Skin epidermis (tissue), 12 donors: ENCODE measurements around the gene TP53I13.

Experiments
- H3K27ac ChIP-seq, 21 experiments: fragments of 200-600 bp; sonication (generic) in 11 of 21; one replicate each; pipeline ENCODE4 v1.5.0; 2020; ENCODE audit warnings: mild to moderate bottlenecking in 3 of 21, inconsistent platforms in 2 of 21, moderate library complexity in 2 of 21
- H3K4me3 ChIP-seq, 7 experiments: fragments of 200-600 bp; sonication (generic) in 2 of 7; one replicate each; pipeline ENCODE4 v1.5.0; 2020; ENCODE audit warnings: inconsistent platforms in 2 of 7, mild to moderate bottlenecking in 2 of 7, moderate library complexity in 1 of 7

TP53I13 gene

GRCh38 chr17:29566473-29567303 is 1.8 kb upstream of the TP53I13 start, which contains the start of gene ABHD15:
Gene ABHD15 (minus strand): TSS chr17:29567037. CDS start chr17:29566966, 71 bp downstream.
- Histone ChIP-seq H3K27ac (peak within 1 kb of the TSS; percentile 27 to 92 (median 80)), H3K4me3 (peak within 1 kb of the TSS; percentile 41 to 77 (median 66))

GRCh38 chr17:29567304-29567553 is 1.3 kb upstream of the TP53I13 start:
- Histone ChIP-seq H3K27ac (peak overlapping the region; percentile 27 to 92 (median 80)), H3K4me3 (peak overlapping the region; percentile 41 to 77 (median 66))

GRCh38 chr17:29567554-29568330 is 759 bp upstream of the TP53I13 start:
- peak overlapping the region; percentile 27 to 92 (median 80) for H3K27ac ChIP-seq

DNA sequence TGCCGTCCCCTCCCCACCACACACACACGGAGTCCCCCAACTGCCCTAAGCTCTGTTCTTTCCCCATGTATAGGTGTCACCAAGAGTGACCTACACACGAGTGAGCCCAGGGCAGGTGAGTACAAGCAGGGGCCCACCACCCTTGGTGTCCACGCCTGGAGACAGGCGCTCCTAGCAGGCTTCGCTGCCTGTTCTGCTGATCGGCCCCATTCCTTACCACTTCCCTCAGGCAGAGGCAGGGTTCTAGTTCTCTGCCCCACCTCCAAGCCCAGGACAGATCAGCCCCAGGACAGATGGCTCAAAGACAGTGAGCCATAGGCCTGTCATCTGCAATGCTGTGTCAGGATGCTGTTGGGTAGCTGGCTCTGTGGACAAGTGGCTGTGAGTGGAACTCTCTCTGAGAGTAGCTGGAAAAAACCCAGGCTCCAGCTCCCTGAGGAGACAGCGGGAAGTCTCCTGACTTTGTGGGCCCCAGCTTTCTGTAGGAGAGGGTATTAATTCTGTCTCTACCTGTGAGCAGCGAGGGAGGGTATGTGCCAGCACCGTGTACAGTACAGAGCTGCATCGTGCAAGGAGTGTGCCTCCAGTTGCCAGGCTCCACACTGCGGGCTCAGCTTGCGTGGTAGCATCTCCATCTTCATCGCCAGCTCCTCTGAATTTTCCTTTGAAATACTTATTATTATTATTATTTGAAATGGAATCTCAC is 897 bp downstream of the TP53I13 start:
- Histone ChIP-seq H3K4me3 (peak overlapping the region; percentile 41 to 77 (median 66)), H3K27ac (peak overlapping the region in 20 of 21 experiments; percentile 26 to 92 (median 82))

More at GRCh38 chr17:29567554-29568330, 759 bp upstream of the TP53I13 start:
- H3K4me3 ChIP-seq, result peak overlapping the region; percentile 41 to 77 (median 66)

- H3K27ac ChIP-seq, result no peak overlapping the region
- H3K4me3 ChIP-seq, result no peak overlapping the region
These were observed 2.0 kb downstream of the TP53I13 start for GRCh38 chr17:29570521-29570920.

DNA sequence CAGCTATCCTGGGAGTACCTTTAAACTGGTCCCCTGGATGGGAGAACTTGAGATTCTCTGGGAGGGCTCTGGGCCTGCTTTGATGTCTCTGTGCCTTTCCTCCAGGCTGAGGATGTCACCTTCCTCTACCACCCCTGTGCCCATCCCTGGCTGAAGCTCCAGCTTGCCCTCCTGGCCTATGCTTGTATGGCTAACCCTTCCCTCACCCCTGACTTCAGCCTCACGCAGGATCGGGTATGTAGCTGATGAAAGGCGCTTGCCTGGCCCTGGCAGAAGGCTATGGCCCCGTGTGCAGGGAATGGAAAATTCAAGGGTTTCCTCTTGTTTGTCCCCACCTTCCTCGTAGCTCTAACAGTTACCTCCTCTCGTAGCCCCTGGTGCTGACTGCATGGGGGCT is 3.0 kb downstream of the TP53I13 start:
- H3K4me3 ChIP-seq, result no peak overlapping the region
- H3K27ac ChIP-seq, result peak overlapping the region in 3 of 21 experiments; percentile 29 to 68 (median 60)

DNA sequence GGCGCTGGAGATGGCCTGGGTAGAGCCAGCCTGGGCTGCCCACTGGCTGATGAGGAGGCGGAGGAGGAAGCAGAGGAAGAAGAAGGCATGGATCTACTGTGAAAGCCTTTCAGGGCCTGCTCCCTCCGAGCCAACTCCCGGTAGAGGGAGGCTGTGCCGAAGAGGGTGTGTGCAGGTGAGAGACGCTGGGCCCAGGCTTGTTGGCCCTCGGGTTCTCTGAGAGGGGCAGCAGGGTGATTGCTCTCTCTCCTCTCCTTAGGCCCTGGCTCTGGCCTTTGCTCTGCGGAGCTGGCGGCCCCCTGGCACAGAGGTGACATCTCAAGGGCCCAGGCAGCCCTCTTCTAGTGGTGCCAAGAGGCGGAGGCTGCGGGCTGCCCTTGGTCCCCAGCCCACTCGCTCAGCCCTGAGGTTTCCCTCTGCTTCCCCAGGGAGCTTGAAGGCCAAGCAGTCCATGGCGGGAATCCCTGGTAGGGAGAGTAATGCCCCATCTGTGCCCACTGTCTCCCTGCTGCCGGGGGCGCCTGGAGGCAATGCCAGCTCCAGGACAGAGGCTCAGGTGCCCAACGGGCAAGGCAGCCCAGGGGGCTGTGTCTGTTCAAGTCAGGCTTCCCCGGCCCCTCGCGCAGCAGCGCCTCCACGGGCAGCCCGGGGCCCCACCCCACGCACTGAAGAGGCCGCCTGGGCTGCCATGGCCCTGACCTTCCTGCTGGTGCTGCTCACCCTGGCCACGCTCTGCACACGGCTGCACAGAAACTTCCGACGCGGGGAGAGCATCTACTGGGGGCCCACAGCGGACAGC is 3.6 kb downstream of the TP53I13 start:
- peak overlapping the region in 16 of 21 experiments; percentile 6 to 68 (median 38) for H3K27ac ChIP-seq
- H3K4me3 ChIP-seq, result peak overlapping the region in 5 of 7 experiments; percentile 6 to 25 (median 22)

DNA sequence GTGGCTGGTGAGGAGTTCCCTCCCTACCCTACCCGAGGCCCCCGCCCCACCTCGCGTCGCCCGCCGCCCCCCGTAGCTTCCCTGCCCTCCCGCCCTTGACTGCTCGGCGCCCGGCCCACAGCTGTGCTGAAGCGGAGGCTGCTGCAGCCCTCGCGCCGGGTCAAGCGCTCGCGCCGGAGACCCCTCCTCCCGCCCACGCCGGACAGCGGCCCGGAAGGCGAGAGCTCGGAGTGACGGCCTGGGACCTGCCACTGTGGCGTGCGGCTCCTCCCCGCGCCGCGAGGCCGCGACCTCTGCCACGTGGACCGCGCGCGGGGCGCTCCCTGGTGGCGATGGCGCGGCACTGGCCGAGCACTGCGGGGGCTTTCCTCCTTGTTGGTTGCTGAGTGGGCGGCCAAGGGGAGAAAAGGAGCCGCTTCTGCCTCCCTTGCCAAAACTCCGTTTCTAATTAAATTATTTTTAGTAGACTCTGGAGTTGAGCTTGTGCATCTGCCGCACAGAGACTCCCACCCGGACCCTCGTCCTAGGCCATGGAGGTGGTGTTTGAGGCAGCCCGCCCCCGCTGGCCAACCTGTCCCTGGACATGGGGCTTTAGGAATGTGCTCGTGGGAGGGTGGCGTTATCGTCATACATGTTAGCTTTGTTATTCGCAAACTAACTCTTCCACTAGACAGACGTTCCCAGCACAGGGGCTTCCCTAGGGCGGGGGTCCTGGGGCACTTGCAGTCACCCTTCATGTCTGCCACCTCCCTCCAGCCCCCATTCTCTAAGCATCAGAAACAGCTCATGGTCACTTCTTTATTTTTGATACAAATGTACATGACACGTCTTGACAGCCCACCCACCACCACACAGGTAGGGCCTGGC is 4.4 kb downstream of the TP53I13 start:
- Histone ChIP-seq H3K27ac (peak overlapping the region in 17 of 21 experiments; percentile 3 to 68 (median 35)), H3K4me3 (peak overlapping the region in 5 of 7 experiments; percentile 6 to 25 (median 22))

DNA sequence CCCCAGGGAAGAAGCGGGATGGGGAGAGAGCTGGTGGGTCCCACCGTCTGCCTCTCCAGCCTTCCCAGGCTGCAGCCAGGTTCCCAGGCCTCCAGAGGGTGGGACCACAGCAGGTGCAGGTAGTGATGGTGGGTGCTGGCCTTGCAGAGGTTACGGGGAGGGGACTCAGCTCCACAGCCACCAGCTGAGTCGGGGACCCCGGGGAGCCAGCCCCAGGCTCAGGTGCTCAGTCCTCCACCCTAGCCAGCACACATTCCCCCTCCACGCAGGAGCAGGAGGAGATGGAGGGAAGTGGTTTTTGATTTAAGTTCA is 5.0 kb downstream of the TP53I13 start:
- Histone ChIP-seq H3K27ac (peak overlapping the region in 1 of 21 experiments; percentile 7), H3K4me3 (no peak overlapping the region)

- Histone ChIP-seq H3K4me3 (no peak overlapping the region), H3K27ac (peak overlapping the region in 1 of 21 experiments; percentile 7)
These were observed 5.6 kb downstream of the TP53I13 start for GRCh38 chr17:29573871-29574731.

- Histone ChIP-seq H3K4me3 (no peak overlapping the region), H3K27ac (no peak overlapping the region)
These were observed 6.4 kb downstream of the TP53I13 start for GRCh38 chr17:29574732-29575510.

DNA sequence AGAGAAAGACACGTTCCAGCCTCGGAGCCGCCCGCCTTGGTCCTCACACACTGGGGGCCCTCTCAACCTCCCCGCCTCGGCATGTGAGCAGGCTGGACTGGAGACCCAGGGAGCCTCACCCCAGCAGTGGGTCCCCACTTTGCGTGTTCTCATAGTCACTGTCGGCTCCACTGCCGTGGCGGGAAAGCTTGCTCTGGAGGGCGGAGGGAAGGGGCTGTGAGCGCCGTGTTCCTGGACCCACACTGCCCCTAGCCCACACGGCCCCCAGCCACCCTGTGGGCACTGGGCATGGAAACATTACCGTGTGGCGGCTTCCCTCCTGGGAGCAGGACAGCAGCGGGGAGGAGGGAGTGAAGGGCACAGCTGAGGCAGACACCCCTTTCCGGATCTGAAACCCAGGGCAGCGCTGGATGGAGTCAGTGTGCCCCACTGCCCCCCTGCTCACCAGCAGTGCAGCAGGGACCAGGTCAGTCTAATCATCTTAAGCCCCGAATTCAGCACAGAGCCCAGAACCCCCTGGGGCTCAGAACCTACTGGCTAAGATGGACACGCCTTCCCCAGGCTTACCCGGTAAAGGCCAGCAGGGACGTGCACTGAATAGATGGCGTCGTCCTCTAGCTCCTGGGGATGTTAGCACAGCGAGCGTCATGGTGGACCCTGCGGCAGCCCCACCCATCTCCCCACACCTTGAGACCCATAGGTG is 7.2 kb downstream of the TP53I13 start:
- Histone ChIP-seq H3K4me3 (no peak overlapping the region), H3K27ac (no peak overlapping the region)

DNA sequence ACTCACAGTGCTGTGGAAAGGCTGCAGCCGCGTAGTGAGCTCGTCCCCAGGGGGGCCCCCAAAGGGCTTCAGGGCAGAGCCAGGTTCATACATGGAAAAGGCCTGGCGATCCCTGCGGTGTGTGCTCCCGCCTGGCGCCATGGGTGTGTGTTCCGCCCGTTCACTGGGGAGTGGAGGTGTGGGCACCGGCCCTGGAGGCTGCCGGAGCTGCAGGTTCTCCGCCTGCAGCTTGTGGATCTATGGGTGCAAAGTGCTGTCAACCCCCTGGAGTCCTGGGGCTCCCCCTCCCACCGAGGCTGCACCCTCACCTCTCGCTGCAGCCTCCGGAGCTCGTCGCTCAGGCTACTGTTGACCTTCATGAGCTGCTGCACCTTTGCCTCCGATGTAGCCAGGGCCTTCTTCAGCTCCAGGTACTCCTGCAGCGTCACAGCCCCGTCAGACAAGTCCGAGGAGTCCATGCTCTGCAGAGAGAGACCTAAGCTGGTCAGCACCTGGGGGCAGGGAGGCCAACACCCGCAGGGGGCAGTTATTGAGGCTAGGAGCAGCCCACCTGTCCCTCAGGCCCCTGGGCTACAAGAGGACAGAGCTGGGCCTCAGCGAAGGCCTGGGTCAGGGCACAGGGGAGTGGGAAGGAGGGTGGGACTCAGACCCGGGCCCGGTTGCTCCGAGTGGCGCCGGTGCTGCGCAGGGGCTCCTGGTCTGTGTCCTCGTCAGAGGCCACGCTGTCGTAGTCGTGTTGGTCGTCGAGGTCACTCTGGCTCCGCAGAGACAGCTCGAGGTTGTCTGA is 7.9 kb downstream of the TP53I13 start:
- Histone ChIP-seq H3K4me3 (no peak overlapping the region), H3K27ac (peak overlapping the region in 1 of 21 experiments; percentile 17)

DNA sequence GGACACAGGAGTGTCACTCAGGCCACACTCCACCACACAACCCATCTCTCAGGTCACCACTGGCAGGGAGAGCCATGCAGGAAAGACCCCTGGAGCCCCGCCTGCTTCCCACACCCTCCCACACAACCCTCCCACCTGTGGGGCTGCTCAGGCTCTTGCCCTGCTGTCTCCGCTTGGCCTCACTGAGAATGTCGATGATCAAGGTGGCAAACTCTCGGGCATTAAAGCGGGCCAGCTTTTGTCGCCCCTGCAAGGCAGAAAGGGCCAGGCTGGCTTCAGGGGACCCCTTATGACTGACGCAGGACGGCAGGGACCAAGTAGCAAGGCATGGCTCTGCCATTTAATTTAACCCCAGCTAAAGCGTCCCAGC is 8.5 kb downstream of the TP53I13 start:
- Histone ChIP-seq H3K4me3 (no peak overlapping the region), H3K27ac (peak overlapping the region in 7 of 21 experiments; percentile 0 to 54 (median 17))
